Body of pancreas (tissue), 4 donors: Measurements from ENCODE around the gene C18orf32. TPM values are rescaled to one million over a fixed set of nuclear protein-coding genes. Genes with fewer than 3 reads are reported as not detected.

Source experiments
- ATAC-seq: fragments of 150-250 bp; one replicate; pipeline ENCODE4 v1.9.1; 2016
- DNase-seq, 4 donors: peaks; one replicate each; pipeline ENCODE4 v3.0.0-alpha.2; 2019
- H3K27ac ChIP-seq, 4 donors: fragments of 200-600 bp; sonication (generic); 1 replicate in 3 of 4; 2 replicates in 1 of 4; pipeline versions ENCODE4 v1.5.1 to v1.6.1; 2016 to 2019; ENCODE audit warnings: mild to moderate bottlenecking in 1 of 4, mixed read lengths in 1 of 4, moderate library complexity in 1 of 4
- H3K27me3 ChIP-seq, 2 donors: fragments of 200-600 bp; sonication (generic); one replicate each; pipeline ENCODE4 v1.6.0; 2016; ENCODE audit warnings: mild to moderate bottlenecking in 1 of 2
- H3K36me3 ChIP-seq, 2 donors: fragments of 200-600 bp; sonication (generic); replicated peaks in 1 of 2; 2 replicates each; pipeline ENCODE4 v1.5.1; 2016; ENCODE audit warnings: low read depth in 2 of 2; ENCODE audit not compliant: insufficient read depth in 1 of 2
- H3K4me1 ChIP-seq: fragments of 200-600 bp; sonication (generic); one replicate; pipeline ENCODE4 v1.6.0; 2016
- H3K4me3 ChIP-seq, 2 donors: fragments of 200-600 bp; sonication (generic); 1 replicate in 1 of 2; 2 replicates in 1 of 2; pipeline ENCODE4 v1.5.1; 2016 to 2019
- H3K9me3 ChIP-seq, 3 donors: fragments of 200-600 bp; sonication (generic); 1 replicate in 2 of 3; 2 replicates in 1 of 3; pipeline ENCODE4 v1.5.1; 2016
- POLR2A ChIP-seq, 3 donors: fragments of 450-650 bp; IDR thresholded peaks; one replicate each; pipeline ENCODE4 v1.6.1; 2016; ENCODE audit warnings: antibody characterized with exemption in 3 of 3, mild to moderate bottlenecking in 2 of 3
- WGBS, 2 donors: methylation state at CpG; one replicate each; pipeline ENCODE4 v1.1.5; 2017; 5-methylcytosine and 5-hydroxymethylcytosine counted together
- intact Hi-C: fragments of 100-400 bp; cut with DNase I; formaldehyde crosslinking; loops from one replicate; pipeline ENCODE4 v1.15.1; 2023
- total RNA-seq, 2 donors: library from RNA; depleted of rRNA; stranded (reverse); fragments of >200 nt; gene quantifications; one replicate each; pipeline ENCODE4 v1.1.0, GENCODE V29; 2016
- TF ChIP-seq, protein P1 (sequence below), 7 experiments: fragments of 450-650 bp in 4 of 7; fragments of 200-600 bp in 3 of 7; sonication (generic) in 3 of 7; IDR thresholded peaks; one replicate each; pipeline ENCODE4 v1.5.1; 2016 to 2019; ENCODE audit warnings: antibody characterized with exemption in 7 of 7

C18orf32 gene
- total RNA-seq, 2 donors from 2014 or later: 19.7 to 22.4 TPM

GRCh38 chr18:49490246-49490762, 3.3 kb upstream of the C18orf32 start:
- no peaks in the 10 kb centered on the region for H3K9me3 ChIP-seq
- H3K4me3 ChIP-seq: no peak overlapping the region
- H3K27me3 ChIP-seq: no peaks in the 10 kb centered on the region
- WGBS, 2 donors: 60 to 68% methylated on average over 4 of the region's 4 CpGs
- ATAC-seq (no peak), DNase-seq (no peak)
- TF ChIP-seq POLR2A (IDR thresholded peaks at IDR 0.05): no peak
- TF ChIP-seq, protein P1, sequence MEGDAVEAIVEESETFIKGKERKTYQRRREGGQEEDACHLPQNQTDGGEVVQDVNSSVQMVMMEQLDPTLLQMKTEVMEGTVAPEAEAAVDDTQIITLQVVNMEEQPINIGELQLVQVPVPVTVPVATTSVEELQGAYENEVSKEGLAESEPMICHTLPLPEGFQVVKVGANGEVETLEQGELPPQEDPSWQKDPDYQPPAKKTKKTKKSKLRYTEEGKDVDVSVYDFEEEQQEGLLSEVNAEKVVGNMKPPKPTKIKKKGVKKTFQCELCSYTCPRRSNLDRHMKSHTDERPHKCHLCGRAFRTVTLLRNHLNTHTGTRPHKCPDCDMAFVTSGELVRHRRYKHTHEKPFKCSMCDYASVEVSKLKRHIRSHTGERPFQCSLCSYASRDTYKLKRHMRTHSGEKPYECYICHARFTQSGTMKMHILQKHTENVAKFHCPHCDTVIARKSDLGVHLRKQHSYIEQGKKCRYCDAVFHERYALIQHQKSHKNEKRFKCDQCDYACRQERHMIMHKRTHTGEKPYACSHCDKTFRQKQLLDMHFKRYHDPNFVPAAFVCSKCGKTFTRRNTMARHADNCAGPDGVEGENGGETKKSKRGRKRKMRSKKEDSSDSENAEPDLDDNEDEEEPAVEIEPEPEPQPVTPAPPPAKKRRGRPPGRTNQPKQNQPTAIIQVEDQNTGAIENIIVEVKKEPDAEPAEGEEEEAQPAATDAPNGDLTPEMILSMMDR (IDR thresholded peaks at IDR 0.05): no peak
- no peak overlapping the region for H3K27ac ChIP-seq
- H3K36me3 ChIP-seq: peaks cover 3 to 6% of the 10 kb centered on the region in 2 donors
- H3K4me1 ChIP-seq: peaks cover 46% of the 10 kb centered on the region
- intact Hi-C loops: no loop called here

GRCh38 chr18:49487711-49488310, 777 bp upstream of the C18orf32 start:
- Histone ChIP-seq H3K4me1 (peaks cover 46% of the 10 kb centered on the region), H3K27me3 (no peaks in the 10 kb centered on the region), H3K36me3 (peaks cover 3 to 6% of the 10 kb centered on the region in 2 donors), H3K4me3 (peak overlapping the region in 1 of 2 donors; percentile 57), H3K9me3 (no peaks in the 10 kb centered on the region), H3K27ac (peak overlapping the region; percentile 79 to 98 (median 88))
- intact Hi-C loops: no loop called here
- TF ChIP-seq, protein P1 (IDR thresholded peaks at IDR 0.05): no peak
- TF ChIP-seq POLR2A (IDR thresholded peaks at IDR 0.05): no peak
- DNase-seq (no peak), ATAC-seq (no peak)
- 68 to 70% methylated on average over 8 of the region's 8 CpGs for WGBS, 2 donors

DNA sequence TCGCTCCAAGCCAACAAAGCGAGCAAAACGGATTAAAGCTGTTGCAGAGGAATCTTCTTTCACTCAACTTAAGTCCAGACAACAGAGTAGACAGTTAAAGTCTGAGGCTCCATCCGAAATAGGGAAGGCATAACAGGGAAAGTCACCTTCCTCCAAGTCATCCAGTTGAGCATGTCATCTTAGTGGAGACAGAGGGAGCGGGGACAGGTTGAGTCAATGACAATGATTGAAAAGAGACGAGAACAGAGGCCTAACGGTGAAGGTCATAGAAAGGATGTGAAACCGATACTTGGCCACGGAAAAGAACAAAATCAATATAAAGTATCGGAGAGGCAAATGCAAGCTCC, 455 bp downstream of the C18orf32 start:
- Histone ChIP-seq H3K27me3 (no peaks in the 10 kb centered on the region), H3K9me3 (no peaks in the 10 kb centered on the region), H3K36me3 (peaks cover 3 to 7% of the 10 kb centered on the region in 2 donors), H3K4me1 (peaks cover 45% of the 10 kb centered on the region), H3K4me3 (peak overlapping the region; percentile 57 to 72), H3K27ac (peak overlapping the region; percentile 79 to 98 (median 88))
- no peak for DNase-seq
- intact Hi-C loops: no loop called here
- TF ChIP-seq, protein P1 (IDR thresholded peaks at IDR 0.05): no peak
- TF ChIP-seq POLR2A (IDR thresholded peaks at IDR 0.05): no peak
- peak; percentile 13 for ATAC-seq
- WGBS, 2 donors: 2% methylated on average over 10 of the region's 10 CpGs

DNA sequence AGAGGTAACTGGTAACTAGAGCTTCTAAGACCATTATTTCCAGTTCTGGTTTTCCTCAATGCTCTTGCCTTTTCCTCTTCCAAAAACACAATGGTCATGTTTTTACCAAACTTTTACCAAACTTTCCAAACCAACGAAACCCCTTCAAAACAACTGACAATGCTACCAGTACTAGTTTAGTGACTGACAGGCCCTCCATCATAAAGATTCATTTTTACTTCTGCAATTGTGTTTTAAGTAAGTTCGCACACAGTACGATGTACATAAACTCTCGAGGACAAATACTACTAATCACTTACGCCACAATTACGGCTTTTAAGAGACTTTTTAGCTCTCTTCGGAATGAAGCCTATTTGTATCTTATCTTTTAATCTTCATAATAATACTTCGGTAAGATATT, 900 bp downstream of the C18orf32 start:
- H3K4me1 ChIP-seq: peaks cover 41% of the 10 kb centered on the region
- H3K27ac ChIP-seq: peak overlapping the region in 3 of 4 donors; percentile 79 to 98 (median 88)
- TF ChIP-seq, protein P1 (IDR thresholded peaks at IDR 0.05): no peak
- TF ChIP-seq POLR2A (IDR thresholded peaks at IDR 0.05): no peak
- intact Hi-C loops: no loop called here
- no peak for ATAC-seq
- H3K9me3 ChIP-seq: no peaks in the 10 kb centered on the region
- peak overlapping the region; percentile 57 to 72 for H3K4me3 ChIP-seq
- no peak for DNase-seq
- 7 to 12% methylated on average over 8 of the region's 8 CpGs for WGBS, 2 donors
- H3K27me3 ChIP-seq: no peaks in the 10 kb centered on the region
- H3K36me3 ChIP-seq: peaks cover 3 to 7% of the 10 kb centered on the region in 2 donors

GRCh38 chr18:49483198-49483597, 3.8 kb downstream of the C18orf32 start:
- no peak for TF ChIP-seq POLR2A (IDR thresholded peaks at IDR 0.05)
- TF ChIP-seq, protein P1 (IDR thresholded peaks at IDR 0.05): no peak
- Histone ChIP-seq H3K36me3 (peaks cover 0 to 5% of the 10 kb centered on the region in 2 donors), H3K9me3 (no peaks in the 10 kb centered on the region), H3K4me1 (peaks cover 19% of the 10 kb centered on the region), H3K27me3 (no peaks in the 10 kb centered on the region), H3K4me3 (no peak overlapping the region), H3K27ac (no peak overlapping the region)
- no peak for ATAC-seq
- intact Hi-C loops: no loop called here
- no peak for DNase-seq
